ENCODE results near the gene CSTPP1. TPM values are rescaled to one million over a fixed set of nuclear protein-coding genes. Genes with fewer than 3 reads are reported as not detected.

CSTPP1 gene
- total RNA-seq, 3 donors from 2014 or later: 31.9 to 41.1 (median 32.8) TPM

GRCh38 chr11:47177846-47178245 is 241.3 kb downstream of the CSTPP1 start:
- intact Hi-C loops (cut with DNase I, micrococcal nuclease): loop anchor here (5.0 to 10.0 kb wide), 2 partner anchors 84 to 177 kb away; partner anchors contain the start of gene MYBPC3 (in 1 of the 2)
- DNase-seq (no peak), ATAC-seq (no peak)
- no peak for TF ChIP-seq CTCF (IDR thresholded peaks at IDR 0.05)
- no peaks in the 10 kb centered on the region for H3K9me3 ChIP-seq
- no peak overlapping the region for H3K4me3 ChIP-seq
- H3K4me1 ChIP-seq (ENCODE audit: low read depth): peaks cover 19% of the 10 kb centered on the region
- no peaks in the 10 kb centered on the region for H3K36me3 ChIP-seq (ENCODE audit: low read depth)

GRCh38 chr11:47178316-47178715 is 241.8 kb downstream of the CSTPP1 start:
- no peak for TF ChIP-seq CTCF (IDR thresholded peaks at IDR 0.05)
- Histone ChIP-seq H3K4me3 (no peak overlapping the region), H3K36me3 (ENCODE audit: low read depth) (no peaks in the 10 kb centered on the region), H3K9me3 (no peaks in the 10 kb centered on the region), H3K4me1 (ENCODE audit: low read depth) (peaks cover 19% of the 10 kb centered on the region)
- intact Hi-C loops (cut with DNase I, micrococcal nuclease): loop anchor here (5.0 to 10.0 kb wide), 2 partner anchors 84 to 176 kb away; partner anchors contain the start of gene MYBPC3 (in 1 of the 2)
- DNase-seq (no peak), ATAC-seq (no peak)

GRCh38 chr11:47178737-47179654 is 242.4 kb downstream of the CSTPP1 start:
- Histone ChIP-seq H3K9me3 (no peaks in the 10 kb centered on the region), H3K4me1 (ENCODE audit: low read depth) (peaks cover 19% of the 10 kb centered on the region), H3K4me3 (no peak overlapping the region), H3K36me3 (ENCODE audit: low read depth) (no peaks in the 10 kb centered on the region)
- no peak for DNase-seq
- no peak for ATAC-seq
- no peak for TF ChIP-seq CTCF (IDR thresholded peaks at IDR 0.05)
- intact Hi-C loops (cut with DNase I, micrococcal nuclease): loop anchor here (5.0 to 10.0 kb wide), 2 partner anchors 83 to 176 kb away; partner anchors contain the start of gene MYBPC3 (in 1 of the 2)

- Histone ChIP-seq H3K4me1 (ENCODE audit: low read depth) (peaks cover 19% of the 10 kb centered on the region), H3K36me3 (ENCODE audit: low read depth) (no peaks in the 10 kb centered on the region), H3K4me3 (no peak overlapping the region), H3K9me3 (no peaks in the 10 kb centered on the region)
- ATAC-seq: no peak
- intact Hi-C loops (cut with DNase I, micrococcal nuclease): loop anchor here (5.0 to 10.0 kb wide), 2 partner anchors 83 to 175 kb away; partner anchors contain the start of gene MYBPC3 (in 1 of the 2)
- TF ChIP-seq CTCF (IDR thresholded peaks at IDR 0.05): peak; percentile 35
- DNase-seq: peak in 1 of 3 donors; percentile 49
These were observed 243.1 kb downstream of the CSTPP1 start for GRCh38 chr11:47179655-47179991.

- H3K4me1 ChIP-seq (ENCODE audit: low read depth): peaks cover 18% of the 10 kb centered on the region
- intact Hi-C loops (cut with DNase I, micrococcal nuclease): no loop called here
- DNase-seq (no peak), ATAC-seq (no peak)
- H3K9me3 ChIP-seq: no peaks in the 10 kb centered on the region
- H3K4me3 ChIP-seq: no peak overlapping the region
- no peaks in the 10 kb centered on the region for H3K36me3 ChIP-seq (ENCODE audit: low read depth)
- no peak for TF ChIP-seq CTCF (IDR thresholded peaks at IDR 0.05)
These were observed 243.6 kb downstream of the CSTPP1 start for GRCh38 chr11:47180006-47180787.
